Embryonic facial prominence (tissue), 1 donor: ENCODE measurements around the gene LAMA3.

Experiments
- DNase-seq: peaks from one replicate; pipeline ENCODE4 v3.0.0-alpha.2; 2016; ENCODE audit errors: extremely low spot score

Gene LAMA3

DNA sequence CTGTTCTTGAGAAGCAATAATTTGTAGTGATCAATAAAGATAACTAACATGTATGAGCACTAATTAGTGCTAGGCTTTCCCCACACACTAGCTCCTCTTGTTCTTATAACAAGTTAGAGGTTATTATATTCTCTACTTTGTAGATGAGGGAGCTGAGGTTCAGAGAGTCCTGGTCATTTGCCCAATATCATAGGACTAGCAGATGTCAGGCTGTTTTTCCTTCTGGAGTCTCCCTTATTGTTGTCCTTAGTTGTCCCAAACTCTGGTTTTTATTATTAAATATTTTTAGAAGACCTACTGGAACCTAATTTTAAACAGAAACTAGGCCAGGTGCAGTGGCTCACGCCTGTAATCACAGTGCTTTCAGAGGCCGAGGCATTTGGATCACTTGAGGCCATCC is 308.8 kb downstream of the LAMA3 start:
- DNase-seq: no peak

DNA sequence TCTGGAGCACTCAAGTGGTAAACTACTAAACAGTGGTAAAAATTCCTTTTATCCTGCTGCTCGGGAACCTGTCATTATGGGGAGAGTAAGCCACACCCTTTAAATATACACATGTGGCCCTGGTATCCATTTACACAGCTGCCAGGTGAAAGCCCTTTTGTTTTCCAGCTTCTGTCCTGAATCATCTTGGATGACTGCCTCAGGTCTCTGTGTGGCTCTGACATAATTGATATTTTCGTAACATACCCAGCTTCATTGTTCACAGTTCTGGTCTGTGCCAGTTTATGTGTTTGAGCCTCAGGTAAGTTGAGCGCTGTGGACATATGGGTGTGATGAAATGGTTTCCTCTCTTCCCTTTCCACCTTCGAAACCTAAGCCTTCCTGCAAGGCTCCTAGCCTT is 309.6 kb downstream of the LAMA3 start:
- DNase-seq: no peak

DNA sequence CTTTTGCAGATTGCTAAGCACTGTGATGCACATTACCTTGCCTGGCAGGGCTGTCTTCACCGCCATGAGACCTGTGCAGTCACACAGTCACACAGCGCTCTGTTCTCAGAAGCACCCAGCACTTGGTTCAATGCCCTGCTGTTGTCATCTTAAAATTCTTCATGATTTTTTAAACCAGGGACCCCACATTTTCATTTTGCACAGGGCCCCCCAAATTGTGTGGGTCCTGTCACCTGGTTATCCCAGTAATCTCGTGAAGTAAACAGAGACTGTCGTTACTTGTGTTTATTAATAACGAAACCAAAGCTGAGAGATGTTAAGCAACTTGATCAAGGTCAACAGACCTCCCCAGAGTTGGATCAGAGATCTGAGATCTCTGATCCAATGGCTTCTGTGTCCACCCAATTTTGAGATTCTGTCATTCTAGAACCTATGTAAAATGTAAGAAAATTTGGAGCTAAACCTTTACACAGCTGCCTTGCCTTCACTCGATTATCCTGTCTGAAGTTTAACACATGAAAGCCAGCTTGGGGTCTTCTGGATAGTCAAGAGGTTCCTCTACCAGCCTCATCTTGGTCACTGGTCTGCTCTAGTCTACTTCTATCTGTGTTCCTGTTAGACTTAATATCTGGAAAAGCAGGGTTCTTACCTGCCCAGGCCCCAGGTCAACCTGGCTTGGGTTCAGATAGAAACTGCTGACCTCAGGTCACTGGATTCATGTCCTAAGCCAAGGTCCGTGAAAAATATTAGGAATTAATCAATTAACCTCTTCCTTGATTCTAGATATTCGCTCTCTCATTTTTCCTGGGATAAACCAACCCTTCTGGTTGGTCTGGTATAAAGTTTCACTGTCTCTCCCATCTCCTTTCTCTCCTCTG is 311.6 kb downstream of the LAMA3 start:
- DNase-seq: no peak

GRCh38 chr18:24002479-24002878 is 313.2 kb downstream of the LAMA3 start:
- DNase-seq: no peak

DNA sequence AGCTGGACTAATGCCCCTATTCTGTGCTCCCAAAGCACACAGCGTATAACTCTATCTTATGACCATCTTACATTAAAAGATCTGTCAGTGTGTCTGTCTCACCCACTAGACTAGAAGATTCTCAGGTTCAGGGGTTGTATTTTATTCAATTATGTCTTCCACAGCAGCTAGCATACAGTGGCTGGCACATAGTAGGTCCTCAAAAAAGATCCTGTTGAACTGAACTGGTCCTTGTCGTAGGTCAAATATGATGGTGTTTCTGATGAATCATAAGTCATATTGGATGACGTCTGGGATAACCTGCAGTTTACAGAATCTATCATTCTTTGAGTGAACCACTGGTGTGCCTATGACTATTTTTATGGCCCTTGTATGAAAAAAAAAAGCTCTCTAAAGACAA is 314.0 kb downstream of the LAMA3 start:
- no peak for DNase-seq

DNA sequence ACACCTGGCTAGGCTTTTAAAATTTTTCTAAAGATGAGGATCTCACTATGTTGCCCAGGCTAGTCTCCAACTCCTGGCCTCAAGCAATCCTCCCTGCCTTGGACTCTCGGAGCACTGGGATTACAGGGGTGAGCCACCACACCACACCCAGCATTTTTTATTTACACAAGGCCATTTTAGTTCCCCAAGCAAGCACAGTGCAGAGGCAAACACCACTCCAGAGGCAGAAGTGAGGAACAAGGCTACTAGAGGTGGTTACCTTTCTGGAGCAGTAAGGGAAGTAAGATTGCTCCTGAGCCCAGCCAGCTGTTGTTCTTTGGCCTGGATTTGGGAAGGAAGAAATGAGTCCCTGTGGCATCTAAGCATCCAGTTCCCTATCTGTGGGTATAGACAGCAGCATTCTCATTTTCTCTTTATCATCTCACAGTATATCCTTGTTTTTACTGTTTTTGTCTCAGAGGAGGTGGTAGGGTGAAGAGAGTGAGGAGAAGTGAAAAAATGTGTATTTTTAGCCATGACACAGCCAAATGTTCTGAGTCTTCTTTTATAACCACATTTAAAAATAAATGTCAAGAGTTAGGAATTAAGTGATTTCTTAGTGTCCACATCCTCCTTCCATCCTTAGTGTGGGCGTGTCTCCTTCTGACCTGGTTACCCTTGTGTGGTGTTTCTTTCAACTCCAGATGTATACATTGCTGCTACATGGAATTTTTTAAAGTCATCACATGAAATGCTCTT is 314.8 kb downstream of the LAMA3 start:
- DNase-seq: no peak
